Measurements from ENCODE around the gene INPP5J. TPM values are rescaled to one million over a fixed set of nuclear protein-coding genes. Genes with fewer than 3 reads are reported as not detected.

The INPP5J gene
- total and polyA plus RNA-seq, 9 of the 15 experiments (the other 6 are each of a cell fraction or from before 2014, with no cell fraction given), result 0.10 to 6.3 (median 4.8) TPM

DNA sequence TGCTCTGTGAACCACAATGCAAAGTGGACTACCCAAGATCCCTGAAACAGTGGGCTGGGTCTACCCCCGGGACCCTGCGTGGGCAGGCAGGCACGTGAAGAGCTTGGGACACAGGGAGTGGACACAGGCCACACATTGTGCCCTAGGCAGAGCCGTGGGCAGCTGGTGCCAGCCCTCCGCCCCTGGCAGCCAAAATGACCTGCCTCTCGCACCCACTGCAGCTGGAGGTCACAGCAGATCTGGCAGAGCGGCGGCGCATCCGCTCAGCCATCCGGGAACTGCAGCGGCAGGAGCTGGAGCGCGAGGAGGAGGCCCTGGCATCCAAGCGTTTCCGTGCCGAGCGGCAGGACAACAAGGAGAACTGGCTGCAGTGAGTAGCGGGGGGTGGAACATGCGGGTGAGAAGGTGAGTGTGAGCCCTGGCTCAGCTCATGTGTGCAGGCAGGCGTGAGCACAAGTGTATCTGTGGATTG, 35.0 kb upstream of the INPP5J start:
- ChIA-PET POLR2A (interaction anchor here (0.6 kb wide), 1 partner anchor 175 kb away, joined by 3 read pairs; no protein-coding TSS in a partner anchor), CTCF (ENCODE audit: low intra/inter-chr PET ratio) (interaction anchor here (4.0 kb wide), 1 partner anchor 140 kb away, joined by 21 read pairs; no protein-coding TSS in a partner anchor)
- no peak overlapping the region for H3K27ac ChIP-seq (ENCODE audit: extremely low read depth, low read depth, low read length)
- H3K9me3 ChIP-seq (replicated peaks; ENCODE audit: control insufficient read depth, insufficient read depth, low read depth, low read length), result no peaks in the 10 kb centered on the region
- H3K4me3 ChIP-seq, result no peak overlapping the region
- ATAC-seq, result no peak
- no peak overlapping the region for H3K4me2 ChIP-seq (ENCODE audit: insufficient read depth, low read length)
- H3K27me3 ChIP-seq (ENCODE audit: control insufficient read depth in 2 of 2, insufficient read depth in 2 of 2, low read length in 2 of 2), result no peaks in the 10 kb centered on the region
- no peak for FAIRE-seq
- H3K4me1 ChIP-seq (replicated peaks in 1 of 2; ENCODE audit: control insufficient read depth in 2 of 2, insufficient read depth in 2 of 2, low read length in 2 of 2), result peaks cover 25 to 64% of the 10 kb centered on the region in 2 experiments; a peak in 4 of 5 replicates
- WGBS (ENCODE audit: insufficient coverage, low coverage, missing lambda C conversion rate), result 87% methylated on average over 7 of the region's 21 CpGs
- no peaks in the 10 kb centered on the region for H4K20me1 ChIP-seq (replicated peaks; ENCODE audit: control insufficient read depth, insufficient read depth, low read length)
- in situ Hi-C loops (cut with MboI) (loop anchor here (5.0 to 10.0 kb wide), 2 partner anchors 135 to 323 kb away; no protein-coding TSS in a partner anchor), intact Hi-C loops (cut with micrococcal nuclease) (no loop called here)
- no peak for DNase-seq (ENCODE audit: extremely low read depth in 1 of 4, low spot score in 3 of 4)
- H3K9me1 ChIP-seq (ENCODE audit: control insufficient read depth, insufficient read depth, low read length), result peaks cover 5% of the 10 kb centered on the region
- H3K9ac ChIP-seq (ENCODE audit: insufficient read depth in 1 of 2, low read depth in 2 of 2, low read length in 2 of 2), result no peak overlapping the region; a peak in 1 of 4 replicates
- no peak overlapping the region for H2AFZ ChIP-seq (ENCODE audit: low read depth, low read length)
- peaks cover 19% of the 10 kb centered on the region for H3K79me2 ChIP-seq (ENCODE audit: control insufficient read depth, insufficient read depth, low read length)
- peaks cover 31% of the 10 kb centered on the region; the same call in 2 of the 3 replicates for H3K36me3 ChIP-seq (ENCODE audit: control insufficient read depth, insufficient read depth, low read length)
- no TSS peak for BruUV-seq (replicated peaks)
- TF ChIP-seq HCFC1 (IDR thresholded peaks at IDR 0.05; ENCODE audit: low read depth, low read length) (no peak), TCF3 (CRISPR knock-in tag; IDR thresholded peaks at IDR 0.05) (no peak), RBM39 (optimal IDR thresholded peaks at IDR 0.05; ENCODE audit: low read depth, low read length) (no peak), SMARCB1 (IDR thresholded peaks at IDR 0.05; ENCODE audit: insufficient read length, low read depth) (no peak), TEAD2 (tag; IDR thresholded peaks at IDR 0.05) (no peak), ZNF124 (CRISPR knock-in tag; IDR thresholded peaks at IDR 0.05) (no peak), MED1 (CRISPR knock-in tag; IDR thresholded peaks at IDR 0.05; ENCODE audit: borderline replicate concordance) (no peak), RBM34 (IDR thresholded peaks at IDR 0.05; ENCODE audit: borderline replicate concordance, insufficient read depth, low read length) (no peak), SRSF9 (IDR thresholded peaks at IDR 0.05; ENCODE audit: borderline replicate concordance, low read depth, low read length) (no peak), ELF1 (tag; IDR thresholded peaks at IDR 0.05) (no peak)
- TF ChIP-seq, protein P1, sequence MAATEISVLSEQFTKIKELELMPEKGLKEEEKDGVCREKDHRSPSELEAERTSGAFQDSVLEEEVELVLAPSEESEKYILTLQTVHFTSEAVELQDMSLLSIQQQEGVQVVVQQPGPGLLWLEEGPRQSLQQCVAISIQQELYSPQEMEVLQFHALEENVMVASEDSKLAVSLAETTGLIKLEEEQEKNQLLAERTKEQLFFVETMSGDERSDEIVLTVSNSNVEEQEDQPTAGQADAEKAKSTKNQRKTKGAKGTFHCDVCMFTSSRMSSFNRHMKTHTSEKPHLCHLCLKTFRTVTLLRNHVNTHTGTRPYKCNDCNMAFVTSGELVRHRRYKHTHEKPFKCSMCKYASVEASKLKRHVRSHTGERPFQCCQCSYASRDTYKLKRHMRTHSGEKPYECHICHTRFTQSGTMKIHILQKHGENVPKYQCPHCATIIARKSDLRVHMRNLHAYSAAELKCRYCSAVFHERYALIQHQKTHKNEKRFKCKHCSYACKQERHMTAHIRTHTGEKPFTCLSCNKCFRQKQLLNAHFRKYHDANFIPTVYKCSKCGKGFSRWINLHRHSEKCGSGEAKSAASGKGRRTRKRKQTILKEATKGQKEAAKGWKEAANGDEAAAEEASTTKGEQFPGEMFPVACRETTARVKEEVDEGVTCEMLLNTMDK (IDR thresholded peaks at IDR 0.05; ENCODE audit: borderline replicate concordance, insufficient read depth, low read depth, low read length, poor library complexity, severe bottlenecking), result no peak
- TF ChIP-seq, protein P2, sequence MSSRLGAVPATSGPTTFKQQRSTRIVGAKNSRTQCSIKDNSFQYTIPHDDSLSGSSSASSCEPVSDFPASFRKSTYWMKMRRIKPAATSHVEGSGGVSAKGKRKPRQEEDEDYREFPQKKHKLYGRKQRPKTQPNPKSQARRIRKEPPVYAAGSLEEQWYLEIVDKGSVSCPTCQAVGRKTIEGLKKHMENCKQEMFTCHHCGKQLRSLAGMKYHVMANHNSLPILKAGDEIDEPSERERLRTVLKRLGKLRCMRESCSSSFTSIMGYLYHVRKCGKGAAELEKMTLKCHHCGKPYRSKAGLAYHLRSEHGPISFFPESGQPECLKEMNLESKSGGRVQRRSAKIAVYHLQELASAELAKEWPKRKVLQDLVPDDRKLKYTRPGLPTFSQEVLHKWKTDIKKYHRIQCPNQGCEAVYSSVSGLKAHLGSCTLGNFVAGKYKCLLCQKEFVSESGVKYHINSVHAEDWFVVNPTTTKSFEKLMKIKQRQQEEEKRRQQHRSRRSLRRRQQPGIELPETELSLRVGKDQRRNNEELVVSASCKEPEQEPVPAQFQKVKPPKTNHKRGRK (tag; IDR thresholded peaks at IDR 0.05), result no peak
